NK-92 (cell line): ENCODE data around the gene EDN1.

Experiments used
- DNase-seq: peaks from one replicate; lab custom pipeline; 2025; ENCODE audit not compliant: unreplicated experiment; lab: John Stamatoyannopoulos, UW

EDN1 gene

DNA sequence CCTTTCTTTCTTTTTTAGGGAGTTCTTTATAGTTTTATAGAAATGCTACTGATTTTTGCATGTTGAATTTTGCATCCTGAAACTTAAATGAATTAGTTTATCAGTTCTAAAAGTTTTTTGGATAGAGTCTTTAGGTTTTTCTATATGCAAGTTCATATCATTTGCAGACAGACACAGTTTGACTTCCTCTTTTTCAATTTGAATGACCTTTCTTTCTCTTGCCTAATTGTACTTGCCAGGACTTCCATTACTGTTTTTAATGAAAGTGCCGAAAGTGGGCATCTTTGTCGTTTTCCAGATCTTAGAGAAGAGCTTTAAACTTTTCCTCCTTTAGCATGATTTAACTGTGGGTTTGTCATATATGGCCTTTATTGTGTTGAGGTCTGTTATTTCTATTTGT, 21.1 kb upstream of the EDN1 start:
- DNase-seq, result no peak

DNA sequence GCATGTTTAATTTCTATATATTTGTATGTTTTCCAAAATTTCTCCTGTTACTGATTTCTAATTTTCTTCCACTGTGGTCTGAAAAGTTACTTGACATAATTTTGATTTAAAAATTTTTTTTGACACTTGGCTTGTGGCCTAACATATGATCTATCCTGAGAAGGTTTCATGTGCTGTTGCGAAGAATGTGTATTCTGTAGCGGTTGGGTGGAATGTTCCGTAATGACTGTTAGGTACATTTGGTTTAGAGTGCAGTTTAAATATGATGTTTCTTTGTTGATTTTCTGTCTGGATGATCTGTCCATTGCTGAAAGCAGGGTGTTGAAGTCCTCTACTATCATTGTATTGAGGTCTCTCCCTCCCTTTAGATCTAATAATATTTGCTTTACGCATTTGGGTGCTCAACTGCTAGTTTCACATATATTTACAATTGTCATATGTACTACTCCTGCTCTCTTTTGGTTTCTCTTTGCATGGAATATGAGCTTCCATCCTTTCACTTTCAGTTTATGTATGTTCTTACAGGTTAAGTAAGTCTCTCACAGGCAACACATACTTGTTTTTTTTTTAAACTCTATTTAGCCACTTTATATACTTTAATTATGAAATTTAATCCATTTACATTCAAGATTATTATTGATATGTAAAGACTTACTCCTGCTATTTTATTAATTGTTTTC, 19.5 kb upstream of the EDN1 start:
- no peak for DNase-seq

DNA sequence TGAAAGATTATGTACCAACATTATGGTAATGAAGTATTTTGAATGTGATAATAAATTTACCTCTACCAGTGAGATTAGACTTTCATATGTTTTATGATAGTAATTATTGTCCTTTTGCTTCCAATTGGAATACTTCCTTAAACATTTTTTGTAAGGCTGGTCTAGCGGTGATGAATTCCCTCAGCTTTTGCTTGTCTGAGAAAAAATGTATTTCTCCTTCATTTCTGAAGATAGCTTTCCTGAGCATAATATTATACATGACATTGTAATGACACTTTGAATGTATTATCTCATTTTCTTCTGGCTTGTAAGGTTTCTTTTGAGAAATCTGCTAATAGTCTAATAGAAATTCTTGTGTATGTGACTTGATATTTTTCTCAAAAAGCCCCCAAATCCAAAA, 18.6 kb upstream of the EDN1 start:
- DNase-seq, result no peak

DNA sequence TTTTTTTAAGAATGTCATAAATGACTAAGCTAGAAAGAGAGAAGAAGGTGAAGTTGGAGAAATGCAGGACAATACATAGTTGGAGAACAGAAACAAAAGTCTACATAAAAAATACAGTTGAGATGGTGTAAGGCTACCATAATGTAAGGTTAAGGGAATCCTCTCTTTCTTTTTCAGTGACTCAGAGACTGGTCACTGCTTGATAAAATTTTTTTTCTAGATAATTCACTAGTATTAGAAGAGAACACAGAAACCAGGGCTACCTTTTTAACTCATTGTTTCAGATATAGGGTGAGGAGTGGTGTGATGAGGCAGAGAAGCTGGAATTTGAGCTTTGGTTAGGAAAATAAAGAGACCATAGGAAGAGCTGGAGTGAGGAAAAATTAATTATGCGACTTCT, 18.2 kb upstream of the EDN1 start:
- DNase-seq, result no peak

DNA sequence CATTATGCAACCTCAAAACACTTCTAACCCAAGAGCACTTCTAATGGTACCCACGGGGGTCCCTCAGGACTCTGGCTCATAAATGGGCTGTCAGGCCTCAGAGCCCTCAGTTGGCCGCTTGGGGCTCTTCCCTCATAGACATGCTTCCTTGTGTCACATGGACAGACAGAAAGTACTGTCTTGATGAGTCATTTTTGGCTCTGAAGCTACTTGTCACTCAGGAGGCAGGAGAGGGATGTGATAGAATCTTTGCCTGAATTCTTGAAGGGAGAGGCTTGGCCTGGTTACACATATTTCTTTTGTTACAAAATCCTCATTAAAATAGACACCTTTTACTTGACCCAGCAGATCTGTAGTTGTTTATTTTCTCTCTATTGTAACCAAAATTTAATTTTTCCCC, 15.1 kb upstream of the EDN1 start:
- DNase-seq, result no peak

DNA sequence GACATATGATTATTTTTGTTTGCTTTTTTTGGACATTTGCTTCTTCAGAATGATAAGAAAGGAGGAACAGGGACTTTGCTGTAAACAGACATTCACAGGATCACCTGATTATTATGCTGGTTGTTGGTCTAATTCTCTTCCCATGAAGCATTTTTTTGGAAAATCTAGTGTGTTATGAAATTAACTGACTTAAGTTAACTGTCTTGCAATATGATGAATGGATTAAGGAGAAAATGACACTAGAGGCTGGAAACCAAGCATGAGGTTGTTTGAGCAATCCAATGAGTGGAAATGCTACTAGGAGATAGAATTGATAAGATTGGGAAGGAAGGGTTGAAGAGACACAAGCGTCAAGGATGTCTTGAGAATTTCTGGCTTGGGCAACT, 13.2 kb upstream of the EDN1 start:
- DNase-seq, result no peak

DNA sequence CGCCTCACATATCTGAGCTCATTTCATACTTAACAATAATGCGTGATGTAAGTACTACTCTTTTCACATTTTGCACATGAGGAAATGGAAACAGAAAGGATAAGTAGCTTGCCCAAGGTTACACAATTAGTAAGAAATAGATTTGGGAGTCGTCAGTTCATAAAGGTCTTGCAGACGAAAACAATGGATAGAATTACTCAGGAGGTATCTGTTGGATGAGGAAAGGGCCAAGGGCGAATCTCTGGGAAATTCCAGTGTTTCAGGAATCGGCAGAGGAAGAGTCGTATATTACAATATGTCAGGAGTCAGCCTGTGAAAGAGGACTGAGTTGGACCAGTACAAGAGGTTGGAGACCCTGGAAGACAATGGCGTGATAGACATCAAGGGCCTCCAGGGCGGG, 12.8 kb upstream of the EDN1 start:
- DNase-seq, result no peak

DNA sequence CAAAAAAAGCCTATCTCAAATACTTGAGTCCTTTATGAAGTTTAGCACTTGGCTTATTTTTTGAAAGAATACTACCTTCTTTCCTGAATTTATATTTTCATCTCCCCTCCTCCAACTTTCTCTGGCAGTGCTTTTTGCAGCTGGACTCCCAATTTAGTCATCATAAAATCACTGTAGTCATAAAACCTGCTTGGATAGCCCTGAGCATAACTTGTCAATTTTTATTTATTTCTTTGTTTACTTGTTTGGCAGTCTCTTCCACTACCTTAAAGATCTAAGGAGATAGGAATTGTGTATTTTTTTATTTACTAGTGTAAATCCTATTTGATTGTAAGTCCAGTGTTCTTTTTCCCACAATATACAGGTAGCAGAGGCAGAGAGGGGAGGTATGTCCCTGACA, 11.2 kb upstream of the EDN1 start:
- no peak for DNase-seq

DNA sequence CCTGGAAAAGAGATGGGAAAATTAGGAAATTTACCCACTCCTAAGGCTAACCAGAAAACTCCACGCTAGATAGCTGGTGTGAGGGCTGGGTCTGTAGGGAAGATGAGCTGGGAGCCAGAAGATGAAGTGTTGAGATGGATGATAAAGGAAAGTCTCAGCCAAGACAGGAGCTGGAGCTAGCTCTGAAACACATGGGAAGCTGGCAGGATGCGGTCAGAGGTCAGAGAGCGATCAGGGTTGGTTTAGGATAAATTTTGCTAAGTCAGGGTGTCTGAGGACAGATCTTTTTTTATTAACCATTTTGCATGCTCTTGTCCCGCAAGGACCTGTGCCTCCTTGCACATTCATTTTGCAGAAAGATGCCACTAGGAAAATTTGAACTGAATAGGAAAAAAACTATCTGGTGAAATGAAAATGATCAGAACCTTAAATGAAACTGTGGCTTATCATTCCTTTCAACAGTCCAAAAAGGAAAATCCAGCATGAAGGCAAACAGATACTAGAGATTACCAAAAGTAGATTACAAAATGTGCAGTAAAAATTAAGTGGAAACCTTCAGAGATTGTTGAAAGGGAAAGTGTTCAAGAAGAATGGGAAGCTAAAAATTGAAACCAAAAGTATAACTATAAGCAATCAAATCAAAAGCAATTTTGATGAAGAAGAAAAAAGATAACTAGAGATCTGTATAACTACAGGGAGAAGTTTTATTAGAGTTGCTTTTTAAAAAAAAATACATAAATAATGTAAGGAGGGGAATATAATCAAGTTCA, 10.7 kb upstream of the EDN1 start:
- no peak for DNase-seq

DNA sequence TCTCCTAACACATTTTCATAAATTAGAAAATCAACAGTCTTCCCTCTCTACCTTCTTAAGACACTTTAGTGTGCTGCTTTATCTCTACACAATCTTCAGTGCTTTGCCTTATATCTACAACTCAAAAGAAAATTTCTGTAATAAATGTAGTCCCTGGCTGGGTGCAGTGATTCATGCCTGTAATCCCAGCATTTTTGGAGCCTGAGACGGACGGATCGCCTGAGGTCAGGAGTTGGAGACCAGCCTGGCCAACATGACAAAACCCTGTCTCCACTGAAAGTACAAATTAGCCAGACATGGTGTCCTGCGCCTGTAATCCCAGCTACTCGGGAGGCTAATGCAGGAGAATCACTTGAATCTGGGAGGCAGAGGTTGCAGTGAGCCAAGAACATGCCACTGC, 9.7 kb upstream of the EDN1 start:
- DNase-seq, result no peak

DNA sequence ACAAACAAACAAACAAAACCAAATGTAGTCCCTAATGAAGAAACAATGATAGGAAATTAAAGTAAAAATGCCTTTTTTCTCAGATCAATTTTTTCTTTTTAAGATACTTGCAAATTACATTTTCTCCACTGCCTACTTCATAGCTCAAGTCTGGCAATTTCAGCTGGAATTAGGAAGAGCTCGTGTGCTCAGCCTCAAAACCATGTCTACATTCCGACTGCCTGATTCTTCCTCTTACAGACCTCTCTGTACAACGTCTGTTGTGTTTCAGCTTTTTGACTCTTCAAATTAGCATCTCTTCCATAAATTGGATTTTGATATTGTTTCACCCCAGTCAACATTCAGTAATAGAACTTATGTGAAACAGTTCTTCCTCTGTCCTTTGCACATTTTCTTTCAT, 9.3 kb upstream of the EDN1 start:
- no peak for DNase-seq

DNA sequence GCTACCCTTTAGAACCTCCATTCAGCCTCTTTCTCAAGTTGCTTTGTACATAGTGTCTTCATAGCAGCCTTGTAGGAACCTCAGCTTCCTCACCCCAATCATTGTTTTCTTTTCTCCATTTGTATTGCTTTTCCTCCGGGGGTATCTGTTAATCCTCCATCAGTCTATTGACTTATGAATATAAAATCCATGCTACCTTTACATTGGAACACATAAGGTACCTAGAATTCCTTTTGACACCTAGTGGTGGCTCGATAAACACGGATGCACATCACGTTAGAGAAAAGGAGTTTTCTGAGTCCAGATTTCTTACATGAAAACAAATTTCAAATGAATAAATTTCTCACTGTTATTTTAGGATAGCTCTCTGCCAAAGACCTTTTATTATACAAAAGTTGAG, 6.3 kb upstream of the EDN1 start:
- no peak for DNase-seq

DNA sequence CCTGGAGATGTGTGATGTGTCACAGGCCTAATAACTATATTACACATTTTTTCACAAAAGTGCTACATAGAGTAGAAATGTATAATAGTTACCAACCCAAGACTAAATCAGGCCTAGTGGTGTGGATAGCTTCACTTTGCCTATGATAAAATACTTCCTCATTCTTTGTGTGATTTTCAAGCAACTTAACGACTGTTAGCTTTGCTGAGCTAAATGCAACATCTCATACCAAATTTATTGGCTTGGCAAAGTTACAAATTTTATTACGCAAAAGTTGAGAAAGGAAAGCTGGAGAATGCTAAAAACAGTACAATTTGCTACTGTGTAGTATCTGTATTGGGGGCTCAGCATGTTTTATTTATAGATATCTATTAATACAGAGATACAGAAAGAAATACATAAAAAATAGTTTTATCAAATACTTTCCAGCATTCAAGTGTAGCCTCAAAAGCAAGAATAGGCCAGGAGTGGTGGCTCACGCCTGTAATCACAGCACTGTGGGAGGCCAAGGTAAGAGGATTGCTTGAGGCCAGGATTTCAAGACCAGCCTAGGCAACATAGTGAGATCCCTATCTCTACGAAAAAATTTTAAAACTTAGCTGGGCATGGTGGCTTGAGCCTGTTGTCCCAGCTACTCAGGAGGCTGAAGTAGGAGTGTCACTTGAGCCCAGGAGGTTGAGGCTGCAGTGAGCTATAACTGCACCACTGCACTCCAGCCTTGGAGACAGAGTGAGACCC, 3.6 kb upstream of the EDN1 start:
- DNase-seq, result no peak

DNA sequence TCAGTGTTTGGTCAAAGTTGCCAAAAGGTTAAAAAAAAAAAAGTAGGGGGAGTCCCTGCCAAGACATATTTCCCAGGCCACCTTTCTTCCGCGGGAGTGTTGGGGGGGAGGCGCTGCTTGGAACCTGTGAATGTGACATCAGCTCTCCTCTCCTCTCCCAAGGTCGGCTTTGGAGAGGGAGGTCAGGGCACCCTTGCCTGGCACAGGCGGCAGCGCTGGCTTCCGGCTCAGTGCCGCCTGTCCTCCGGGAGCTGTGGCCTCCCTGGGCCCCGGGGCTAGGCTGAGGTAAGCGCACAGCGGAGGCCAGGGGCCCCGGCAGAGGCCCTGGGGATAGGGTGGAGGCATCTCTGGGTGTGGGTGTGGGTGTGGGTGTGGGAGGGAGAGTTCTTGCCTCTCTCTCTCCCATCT, 1.9 kb upstream of the EDN1 start:
- no peak for DNase-seq

DNA sequence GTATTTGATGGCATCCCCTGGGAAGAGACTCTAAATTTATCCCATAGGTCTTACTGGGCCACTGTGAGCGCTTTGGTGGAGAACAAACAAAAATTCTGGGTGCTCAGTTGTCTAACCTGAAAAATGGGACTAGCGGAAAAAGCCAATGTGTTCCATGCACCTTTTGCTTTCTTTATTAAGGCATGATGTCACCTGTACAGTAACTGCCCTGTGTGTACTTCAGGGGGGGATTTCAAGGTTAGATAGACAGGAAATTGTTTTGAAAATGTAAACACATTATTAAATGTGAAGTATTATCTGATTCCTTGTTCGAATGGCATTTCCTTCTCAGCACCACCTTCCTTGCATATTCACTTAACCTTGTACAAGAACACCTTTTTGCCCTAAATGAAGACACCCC, 1.2 kb upstream of the EDN1 start:
- no peak for DNase-seq

DNA sequence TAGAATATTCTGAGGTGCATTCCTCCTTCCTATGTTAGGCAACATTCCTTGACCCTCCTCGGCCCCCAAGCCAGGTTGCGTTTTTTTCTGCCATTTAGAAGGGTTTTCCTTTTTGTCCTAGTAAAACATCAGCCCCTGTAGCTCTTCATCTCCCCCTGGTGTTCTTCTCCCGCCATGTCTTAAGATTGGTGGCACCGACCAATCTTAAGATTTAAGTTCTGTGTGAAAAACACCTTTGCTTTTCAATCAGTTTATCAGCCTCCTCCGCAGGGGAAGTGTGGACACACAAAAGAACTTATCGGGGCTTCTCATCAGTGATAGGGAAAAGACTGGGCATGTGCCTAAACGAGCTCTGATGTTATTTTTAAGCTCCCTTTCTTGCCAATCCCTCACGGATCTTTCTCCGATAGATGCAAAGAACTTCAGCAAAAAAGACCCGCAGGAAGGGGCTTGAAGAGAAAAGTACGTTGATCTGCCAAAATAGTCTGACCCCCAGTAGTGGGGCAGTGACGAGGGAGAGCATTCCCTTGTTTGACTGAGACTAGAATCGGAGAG, 719 bp upstream of the EDN1 start:
- no peak for DNase-seq

DNA sequence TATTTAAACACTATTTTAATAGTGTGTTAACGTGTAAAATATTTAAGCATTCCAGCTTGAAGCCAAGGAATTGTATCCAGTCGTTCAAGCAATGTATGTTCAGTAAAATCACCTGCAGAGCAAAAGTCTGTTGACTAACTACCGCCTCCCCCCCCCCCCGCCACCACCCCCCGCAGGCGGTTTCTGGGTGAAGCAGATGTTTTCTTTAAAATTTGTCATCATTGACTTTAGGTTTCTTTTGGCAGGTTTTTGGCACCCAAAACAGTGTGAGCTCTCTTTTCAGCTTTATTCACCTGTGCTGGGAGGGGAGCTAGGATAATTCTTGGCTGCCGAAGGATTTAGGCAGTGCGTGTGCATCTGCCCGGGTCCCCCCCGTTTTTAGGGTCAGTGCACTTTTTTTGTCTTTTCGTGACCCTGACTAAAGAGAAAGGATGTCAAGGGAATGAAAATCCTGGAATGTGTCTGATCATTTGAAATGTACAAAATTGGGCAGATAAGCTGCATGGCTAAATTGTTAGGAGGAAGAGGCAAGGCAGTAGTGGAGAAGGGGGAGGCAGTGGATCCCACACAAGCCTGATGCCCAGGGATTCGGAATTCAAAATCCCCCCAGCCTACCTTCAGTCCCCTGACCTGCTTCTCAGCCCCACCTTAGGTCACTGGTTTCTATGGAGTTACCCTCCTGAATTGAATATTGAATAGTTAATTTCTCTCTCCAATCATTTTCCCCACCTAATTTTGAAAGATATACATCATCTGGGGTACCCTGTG, 1.1 kb downstream of the EDN1 start:
- no peak for DNase-seq

DNA sequence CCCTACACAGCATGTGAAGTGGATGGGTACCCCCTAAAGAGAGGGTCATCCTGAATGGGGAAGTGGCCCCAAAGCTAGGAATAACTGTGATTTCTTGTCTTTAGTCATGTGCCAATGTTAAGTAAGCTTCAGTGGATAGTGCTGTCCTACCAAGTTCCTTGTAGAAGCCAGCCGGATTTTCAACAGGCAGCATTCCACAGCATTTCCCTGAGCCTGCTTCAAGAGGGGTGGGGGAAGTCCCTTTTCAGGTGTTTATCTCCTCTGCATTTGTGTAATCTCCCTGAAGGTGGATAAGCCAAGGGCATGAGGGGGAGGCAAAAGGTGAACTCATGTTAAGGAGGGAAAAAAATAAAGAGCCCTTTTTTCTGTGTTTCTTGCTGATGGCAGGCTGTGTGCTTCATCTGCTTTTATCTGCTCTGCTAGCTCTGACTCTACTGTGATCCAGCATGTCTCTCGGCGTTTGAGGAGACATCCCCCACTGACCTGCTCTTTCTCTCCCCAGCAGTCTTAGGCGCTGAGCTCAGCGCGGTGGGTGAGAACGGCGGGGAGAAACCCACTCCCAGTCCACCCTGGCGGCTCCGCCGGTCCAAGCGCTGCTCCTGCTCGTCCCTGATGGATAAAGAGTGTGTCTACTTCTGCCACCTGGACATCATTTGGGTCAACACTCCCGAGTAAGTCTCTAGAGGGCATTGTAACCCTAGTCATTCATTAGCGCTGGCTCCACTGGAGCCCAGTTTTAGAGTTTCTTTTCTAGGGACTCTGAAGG, 1.9 kb downstream of the EDN1 start:
- no peak for DNase-seq

DNA sequence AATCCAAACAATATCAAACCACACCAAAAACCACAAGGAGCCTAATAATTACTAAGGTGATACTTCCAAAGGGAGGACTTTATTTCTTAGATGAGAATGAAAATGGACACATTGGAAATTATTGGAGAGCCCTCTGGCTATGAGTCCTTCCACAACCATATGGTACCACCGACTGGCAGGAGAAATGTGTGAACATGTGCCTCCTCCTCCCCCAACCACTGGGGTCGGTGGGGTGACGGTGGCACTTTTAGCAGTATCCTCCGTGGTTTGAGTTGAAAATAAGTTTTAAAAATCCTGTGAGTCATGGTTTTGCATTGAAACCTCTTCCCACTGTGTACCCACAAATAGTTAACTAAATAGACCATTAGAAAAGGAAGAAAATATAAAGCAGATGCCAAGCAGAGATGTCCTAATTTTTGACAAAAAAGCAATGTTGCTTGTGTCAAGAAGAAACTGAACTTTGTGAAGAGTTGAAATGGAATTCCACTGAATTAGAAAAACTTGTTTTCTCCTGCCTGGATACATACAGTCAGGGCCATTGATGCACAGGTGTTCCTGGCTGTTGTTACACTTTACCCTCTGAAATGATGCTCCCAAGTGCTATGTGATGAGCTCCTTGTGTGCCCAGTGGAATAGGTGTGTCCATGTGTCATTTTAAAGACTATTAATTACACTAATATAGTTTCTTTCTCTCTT, 3.2 kb downstream of the EDN1 start:
- DNase-seq, result no peak
